HL-60 (cell line): ENCODE data around the gene MPHOSPH8.

Experiments used
- CTCF ChIP-seq: IDR thresholded peaks from one replicate; pipeline ENCODE4 v1.5.1; 2011; ENCODE audit warnings: low read length, control low read depth, inconsistent platforms; ENCODE audit not compliant: insufficient read depth
- POLR2AphosphoS5 ChIP-seq: IDR thresholded peaks from 2 replicates; pipeline ENCODE4 v1.6.1; 2012; ENCODE audit warnings: low read depth
- REST ChIP-seq: IDR thresholded peaks from 2 replicates; pipeline ENCODE4 v1.6.1; 2012; ENCODE audit warnings: low read depth; ENCODE audit not compliant: insufficient replicate concordance

DNA sequence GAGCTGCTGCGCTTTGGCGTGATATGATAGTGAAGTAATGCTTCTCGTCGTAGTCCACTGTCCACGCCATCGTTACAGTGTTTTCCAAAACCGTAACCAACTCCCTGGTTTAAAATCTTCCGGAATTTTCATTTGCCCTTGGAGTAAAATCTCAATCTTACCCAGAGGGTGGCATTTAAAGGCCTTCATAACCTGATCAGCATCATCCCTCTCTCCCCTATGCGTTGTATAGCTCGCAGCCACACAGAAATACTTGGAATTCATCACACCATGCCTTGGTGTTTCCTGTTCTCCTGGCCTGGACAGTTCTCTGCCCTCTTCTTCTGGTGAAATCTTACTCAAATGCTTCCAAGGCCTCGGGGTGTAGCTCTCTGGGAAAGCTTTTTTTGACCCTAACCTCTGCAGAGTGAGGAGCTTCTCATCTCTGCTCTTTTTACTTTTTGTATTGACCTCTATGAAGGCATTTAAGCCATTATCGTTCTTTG, 839 bp downstream of the MPHOSPH8 start:
- TF ChIP-seq CTCF (no peak), POLR2AphosphoS5 (no peak), REST (no peak)
